Endodermal cell (in vitro differentiated cells): ENCODE results near the gene PTPRO. TPM values are rescaled to one million over a fixed set of nuclear protein-coding genes. Genes with fewer than 3 reads are reported as not detected.

Experiments used
- DNase-seq: peaks from one replicate; pipeline ENCODE4 v3.0.0-alpha.2; 2017
- H3K27ac ChIP-seq: 2 replicates; pipeline ENCODE4 v1.5.1; 2013; ENCODE audit warnings: mild to moderate bottlenecking, low read depth, low read length, moderate library complexity
- H3K27me3 ChIP-seq: 2 replicates; pipeline ENCODE4 v1.6.1; 2013; ENCODE audit warnings: mild to moderate bottlenecking, low read length, moderate library complexity; ENCODE audit not compliant: insufficient read depth, control insufficient read depth, poor library complexity, severe bottlenecking
- H3K36me3 ChIP-seq: 2 replicates; pipeline ENCODE4 v1.7.0; 2013; ENCODE audit warnings: mild to moderate bottlenecking, low read length, moderate library complexity; ENCODE audit not compliant: control insufficient read depth, insufficient read depth
- H3K4me1 ChIP-seq: one replicate; pipeline ENCODE4 v1.7.0; 2013; ENCODE audit warnings: low read length; ENCODE audit not compliant: control insufficient read depth, insufficient read depth
- H3K4me3 ChIP-seq: 2 replicates; pipeline ENCODE4 v1.5.1; 2013; ENCODE audit warnings: mild to moderate bottlenecking, low read length, moderate library complexity
- H3K9ac ChIP-seq: 2 replicates; pipeline ENCODE4 v1.6.1; 2013; ENCODE audit warnings: mild to moderate bottlenecking, low read length, moderate library complexity; ENCODE audit not compliant: poor library complexity, severe bottlenecking; ENCODE audit errors: extremely low read depth
- H3K9me3 ChIP-seq: 2 replicates; pipeline ENCODE4 v1.6.1; 2013; ENCODE audit warnings: mild to moderate bottlenecking, low read length, moderate library complexity; ENCODE audit not compliant: control insufficient read depth
- H3K27ac Mint-ChIP-seq: 2 replicates; pipeline ENCODE4 v1.8.0; 2020; ENCODE audit warnings: mixed read lengths
- H3K27me3 Mint-ChIP-seq: 2 replicates; pipeline ENCODE4 v1.8.0; 2021; ENCODE audit warnings: mild to moderate bottlenecking, mixed read lengths; ENCODE audit not compliant: insufficient read depth
- H3K36me3 Mint-ChIP-seq: 2 replicates; pipeline ENCODE4 v1.8.0; 2020; ENCODE audit warnings: low read depth, mixed read lengths
- H3K4me1 Mint-ChIP-seq: 2 replicates; pipeline ENCODE4 v1.8.0; 2020; ENCODE audit warnings: mixed read lengths
- H3K4me3 Mint-ChIP-seq: 2 replicates; pipeline ENCODE4 v1.8.0; 2020; ENCODE audit warnings: mild to moderate bottlenecking, moderate library complexity, mixed read lengths
- H3K9me3 Mint-ChIP-seq: 2 replicates; pipeline ENCODE4 v1.8.0; 2020; ENCODE audit warnings: mild to moderate bottlenecking, mixed read lengths
- CTCF ChIP-seq: fragments of 200-600 bp; sonication (generic); conservative IDR thresholded peaks from 2 replicates; pipeline ENCODE4 v1.5.0; 2021; ENCODE audit warnings: antibody characterized with exemption, mild to moderate bottlenecking
- WGBS, 2 experiments: methylation state at CpG; one replicate each; pipeline versions ENCODE4 v1.1.5 to v1.1.7; 2013; ENCODE audit warnings: missing lambda C conversion rate in 2 of 2, mixed read lengths in 1 of 2; ENCODE audit not compliant: insufficient coverage in 1 of 2, insufficient read length in 1 of 2; 5-methylcytosine and 5-hydroxymethylcytosine counted together
- total RNA-seq, 2 donors: library from RNA; stranded (reverse); fragmentation: NEBNext Ultra II Directional in 1 of 2; extraction: Animal tissue kit (Norgen Biotek cat#: 25700) in 1 of 2; gene quantifications; 2 replicates in 1 of 2; 3 replicates in 1 of 2; pipeline ENCODE4 v1.2.1, GENCODE V29; 2021

Gene PTPRO
- total RNA-seq, 2 donors from 2014 or later: 0.31 TPM; not detected in 1

- no CpG with 5 or more reads among the region's 1 CpG for WGBS, 2 experiments
- TF ChIP-seq CTCF: no peak
- Mint-ChIP-seq H3K27ac (no peak overlapping the region), H3K27me3 (no peaks in the 10 kb centered on the region), H3K36me3 (no peaks in the 10 kb centered on the region), H3K4me1 (peaks cover 18% of the 10 kb centered on the region), H3K4me3 (no peak overlapping the region), H3K9me3 (no peaks in the 10 kb centered on the region)
- no peak overlapping the region for H3K9ac ChIP-seq
- no peaks in the 10 kb centered on the region for H3K36me3 ChIP-seq
- DNase-seq: no peak
- H3K9me3 ChIP-seq: no peaks in the 10 kb centered on the region
- H3K4me3 ChIP-seq: no peak overlapping the region
- no peak overlapping the region for H3K27ac ChIP-seq
- no peaks in the 10 kb centered on the region for H3K4me1 ChIP-seq
- H3K27me3 ChIP-seq: no peaks in the 10 kb centered on the region
Measured at GRCh38 chr12:15538881-15539280, 216.6 kb downstream of the PTPRO start.

GRCh38 chr12:15540005-15540404 lies 217.7 kb downstream of the PTPRO start:
- Histone ChIP-seq H3K27ac (no peak overlapping the region), H3K9me3 (no peaks in the 10 kb centered on the region), H3K4me1 (no peaks in the 10 kb centered on the region), H3K4me3 (no peak overlapping the region), H3K27me3 (no peaks in the 10 kb centered on the region), H3K36me3 (no peaks in the 10 kb centered on the region), H3K9ac (no peak overlapping the region)
- no peak for DNase-seq
- Mint-ChIP-seq H3K4me3 (no peak overlapping the region), H3K9me3 (no peaks in the 10 kb centered on the region), H3K27ac (no peak overlapping the region), H3K36me3 (no peaks in the 10 kb centered on the region), H3K27me3 (no peaks in the 10 kb centered on the region), H3K4me1 (peaks cover 26% of the 10 kb centered on the region)
- WGBS, 2 experiments: 91% methylated on average over 1 of the region's 2 CpGs; no CpG with 5 or more reads in 1 of the 2 experiments
- no peak for TF ChIP-seq CTCF

GRCh38 chr12:15540469-15540872 lies 218.2 kb downstream of the PTPRO start:
- Mint-ChIP-seq H3K4me1 (peaks cover 28% of the 10 kb centered on the region), H3K4me3 (no peak overlapping the region), H3K27ac (no peak overlapping the region), H3K27me3 (no peaks in the 10 kb centered on the region), H3K36me3 (no peaks in the 10 kb centered on the region), H3K9me3 (no peaks in the 10 kb centered on the region)
- Histone ChIP-seq H3K9ac (no peak overlapping the region), H3K36me3 (no peaks in the 10 kb centered on the region), H3K27me3 (no peaks in the 10 kb centered on the region), H3K27ac (no peak overlapping the region), H3K4me3 (no peak overlapping the region), H3K9me3 (no peaks in the 10 kb centered on the region), H3K4me1 (no peaks in the 10 kb centered on the region)
- 100% methylated on average over 1 of the region's 1 CpG; no CpG with 5 or more reads in 1 of the 2 experiments for WGBS, 2 experiments
- TF ChIP-seq CTCF: no peak
- no peak for DNase-seq
